NCI-H128 (cell line): Measurements from ENCODE around the gene NGB.

Experiments
- DNase-seq: peaks from one replicate; lab custom pipeline; 2025; ENCODE audit not compliant: unreplicated experiment; lab: John Stamatoyannopoulos, UW

Gene NGB

DNA sequence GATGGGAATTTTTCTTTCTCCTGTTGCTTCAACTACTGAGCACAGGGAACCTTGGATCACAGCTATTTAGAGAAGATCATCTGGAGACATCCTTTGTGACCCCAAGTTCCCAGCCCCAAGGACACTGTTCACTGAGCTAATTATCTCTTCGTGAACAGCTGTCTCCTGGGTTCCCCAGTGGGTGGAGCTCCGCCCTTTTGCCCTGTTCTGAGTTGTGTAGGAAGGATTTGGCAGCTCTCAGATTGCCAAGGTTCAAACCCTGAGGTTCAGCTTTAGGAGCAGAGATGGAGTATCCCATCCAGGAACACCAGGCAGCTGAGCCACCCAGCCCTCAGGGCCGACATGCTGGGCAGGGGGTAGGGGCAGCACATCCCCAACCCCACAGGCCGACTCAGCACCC, 32.0 kb downstream of the NGB start:
- DNase-seq: no peak

DNA sequence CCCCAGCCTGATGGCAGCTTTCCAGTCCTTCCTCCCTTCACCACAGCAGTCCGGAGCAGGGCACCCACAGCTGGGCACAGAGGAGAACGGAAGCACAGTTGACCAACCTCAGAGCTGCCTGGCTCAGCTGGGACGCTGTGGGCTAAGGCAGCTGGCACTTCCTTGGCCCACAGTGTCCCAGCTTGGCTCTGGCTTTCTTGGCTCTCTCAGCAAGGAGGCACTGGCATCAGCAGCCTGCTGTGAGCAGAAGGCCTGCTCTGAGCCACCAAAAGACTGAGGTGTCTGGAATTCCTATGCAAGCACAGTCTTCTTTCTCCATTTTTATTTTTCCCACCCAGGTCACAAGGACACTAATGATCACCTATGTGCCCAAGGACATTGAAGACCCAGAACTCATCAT, 32.6 kb downstream of the NGB start:
- DNase-seq: no peak

DNA sequence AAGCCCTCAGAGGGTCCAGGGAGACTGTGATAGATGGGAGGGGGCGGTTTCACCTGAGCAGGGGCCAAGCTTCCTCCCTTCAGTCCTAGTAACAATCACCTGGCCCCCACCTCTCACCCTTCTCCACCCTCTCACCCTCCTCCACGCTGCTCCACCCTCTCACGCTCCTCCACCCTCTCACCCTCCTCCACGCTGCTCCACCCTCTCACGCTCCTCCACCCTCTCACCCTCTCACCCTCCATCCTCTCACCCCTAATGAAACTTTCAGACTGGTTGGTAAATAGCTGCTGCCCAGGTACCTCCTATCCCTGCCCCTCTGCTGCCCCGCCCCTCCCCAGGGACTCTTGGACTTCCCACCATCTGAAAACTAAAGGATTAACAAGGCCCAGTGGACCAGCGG, 34.2 kb downstream of the NGB start:
- no peak for DNase-seq

DNA sequence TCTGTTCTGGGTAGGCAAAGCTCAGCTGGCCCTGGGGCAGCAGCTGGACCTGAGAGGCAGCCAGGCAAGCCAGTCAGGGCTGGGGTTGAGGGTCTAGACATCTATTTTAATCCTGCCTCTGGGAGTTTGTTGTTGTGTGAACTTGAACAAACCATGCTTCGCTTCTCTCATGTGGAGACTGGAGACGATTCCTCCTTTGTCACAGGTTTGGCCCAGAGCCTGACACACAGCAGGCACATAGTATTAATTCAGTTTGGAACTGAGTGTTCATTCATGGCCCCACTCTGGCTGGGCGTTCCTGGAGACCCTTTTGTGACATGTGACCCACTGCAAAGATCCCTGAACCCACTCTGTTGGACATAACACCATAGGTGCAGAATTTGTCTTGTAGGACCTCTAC, 39.3 kb downstream of the NGB start:
- no peak for DNase-seq

DNA sequence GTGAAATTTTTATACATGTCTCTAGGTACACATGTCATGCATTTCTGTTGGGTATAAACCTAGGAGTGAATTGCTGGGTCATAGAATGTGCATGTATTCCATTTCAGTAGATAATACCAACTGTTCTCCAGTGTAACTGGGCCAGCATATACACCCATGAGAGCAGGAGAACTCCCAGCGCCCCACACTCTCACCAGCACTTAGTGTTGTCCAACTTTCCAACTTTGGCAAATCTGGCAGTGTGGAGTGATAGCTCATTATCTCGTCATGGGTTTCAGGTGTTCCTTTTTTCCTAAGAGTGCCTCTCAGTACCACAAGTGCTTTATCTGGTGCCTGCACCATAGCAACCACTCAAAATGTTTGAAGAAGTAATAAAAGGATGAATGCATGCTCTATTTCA, 40.1 kb downstream of the NGB start:
- no peak for DNase-seq

DNA sequence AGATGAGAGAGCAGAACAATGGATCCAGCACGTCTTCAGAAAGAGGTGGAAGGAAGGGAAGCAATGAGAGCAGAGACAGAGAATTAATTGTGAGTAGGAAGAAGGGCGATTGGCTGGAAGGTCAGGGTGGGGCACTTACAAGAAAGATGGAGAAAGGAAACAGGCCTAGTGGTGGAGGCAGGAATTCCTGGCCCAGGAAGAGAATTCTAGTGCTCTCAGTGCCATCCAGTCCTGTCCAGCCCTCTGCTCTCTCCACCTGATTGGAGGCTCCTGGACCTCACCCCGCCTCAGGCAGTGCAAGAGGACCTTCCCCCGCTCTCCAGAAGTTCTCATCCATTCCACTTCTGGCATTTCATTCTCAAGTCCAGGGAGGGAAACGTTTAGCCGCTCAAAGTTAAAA, 43.0 kb downstream of the NGB start:
- DNase-seq: no peak

DNA sequence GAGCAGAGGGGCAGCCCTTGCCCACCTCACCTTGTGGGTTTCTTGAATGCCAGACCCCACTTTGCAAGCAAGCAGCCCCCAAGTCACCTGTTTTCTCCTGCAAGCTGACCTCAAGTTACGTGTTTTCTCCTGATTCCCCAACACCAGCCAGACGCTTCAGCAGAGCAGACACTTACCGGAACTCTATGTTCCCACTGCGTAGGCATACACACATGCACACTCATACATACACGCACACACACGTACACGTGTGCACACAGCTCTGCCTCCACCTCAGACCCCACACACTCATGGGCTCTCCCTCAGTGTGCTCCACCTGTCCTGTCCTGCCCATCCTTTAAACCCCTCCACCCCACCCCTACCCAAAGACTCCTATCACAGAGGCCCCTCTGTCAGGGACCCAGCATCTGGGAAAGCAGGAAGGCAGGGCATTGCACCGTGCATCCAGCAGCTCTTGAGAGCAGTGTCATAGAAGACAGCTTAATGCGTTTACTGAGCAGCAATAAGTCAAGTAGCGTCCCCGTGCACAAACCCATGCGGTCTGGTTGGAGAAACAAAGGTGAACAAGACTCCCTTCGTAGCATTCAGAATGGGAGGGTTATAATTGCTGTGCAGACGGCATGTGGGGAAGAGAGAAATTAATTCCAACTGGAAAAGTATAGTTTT, 45.0 kb downstream of the NGB start:
- no peak for DNase-seq

DNA sequence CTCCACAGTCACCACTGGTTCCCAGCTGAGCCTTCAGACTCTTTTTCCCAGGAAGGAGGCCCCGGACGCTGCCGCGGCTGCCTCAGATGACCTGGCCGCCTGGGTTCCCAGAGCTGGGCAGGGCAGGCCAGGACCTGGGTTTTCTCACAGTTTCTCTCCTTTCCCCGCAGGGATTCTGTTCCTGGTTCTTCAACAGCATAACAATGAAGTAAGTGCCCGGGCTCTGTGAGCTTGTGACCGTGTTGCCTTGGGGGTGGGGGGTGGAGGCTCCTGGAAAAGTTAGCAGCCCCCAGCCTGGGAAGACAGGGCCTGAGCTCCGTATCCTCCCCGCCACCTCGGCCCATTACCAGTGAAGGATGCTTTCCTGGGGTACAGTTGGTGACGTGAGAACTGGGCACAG, 45.8 kb downstream of the NGB start:
- DNase-seq: no peak

DNA sequence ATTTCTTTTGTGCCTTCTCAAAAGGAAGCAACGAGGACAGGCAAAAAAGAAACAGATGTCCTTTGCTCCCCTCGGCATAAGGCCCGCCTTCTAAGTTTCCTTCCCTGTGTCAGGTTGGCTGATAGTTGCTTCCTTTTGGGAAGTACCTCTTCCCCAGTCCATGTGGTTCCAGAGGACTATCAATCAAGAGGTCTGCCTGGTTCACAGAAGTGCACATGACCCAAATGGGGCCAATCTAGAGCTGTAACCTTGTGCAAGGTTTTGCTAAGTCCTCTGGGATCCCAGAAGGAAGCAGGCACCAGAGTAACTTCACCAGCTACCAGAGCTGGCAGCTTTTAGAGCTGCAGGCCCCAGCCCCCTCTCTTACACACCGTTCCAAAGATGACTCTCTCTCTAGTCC, 46.8 kb downstream of the NGB start:
- no peak for DNase-seq

DNA sequence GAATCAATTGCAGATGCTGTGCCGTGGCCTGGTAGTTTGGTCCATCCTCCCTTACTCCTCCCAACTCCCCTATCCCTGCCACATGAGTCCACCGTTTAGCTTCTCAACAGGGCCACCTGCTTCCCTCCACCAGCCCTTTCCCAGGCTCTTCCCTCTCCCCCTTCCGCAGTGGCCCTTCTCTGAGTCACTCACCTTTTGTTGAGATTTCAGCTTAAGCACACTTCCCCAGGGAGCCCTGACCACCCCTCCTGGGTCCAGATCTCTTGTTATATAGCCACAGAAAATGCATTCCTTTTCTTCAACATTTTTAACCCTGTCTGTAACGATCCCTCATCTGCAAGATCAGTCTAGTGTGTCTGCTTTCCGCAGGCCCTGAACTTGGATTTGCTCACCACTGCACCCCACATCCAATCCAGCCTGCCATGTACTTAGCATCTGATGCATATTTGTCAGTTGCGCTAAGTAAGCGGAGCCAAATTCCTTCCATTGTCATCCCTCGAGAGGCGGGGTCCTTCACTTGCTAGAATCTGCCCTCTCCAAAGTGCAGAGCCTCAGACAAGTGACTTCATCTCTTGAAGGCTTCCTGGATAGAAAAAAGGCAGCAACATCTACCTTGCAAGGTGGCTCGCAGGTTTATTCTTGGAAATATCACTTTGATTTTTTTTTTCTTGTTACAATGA, 48.3 kb downstream of the NGB start:
- no peak for DNase-seq

DNA sequence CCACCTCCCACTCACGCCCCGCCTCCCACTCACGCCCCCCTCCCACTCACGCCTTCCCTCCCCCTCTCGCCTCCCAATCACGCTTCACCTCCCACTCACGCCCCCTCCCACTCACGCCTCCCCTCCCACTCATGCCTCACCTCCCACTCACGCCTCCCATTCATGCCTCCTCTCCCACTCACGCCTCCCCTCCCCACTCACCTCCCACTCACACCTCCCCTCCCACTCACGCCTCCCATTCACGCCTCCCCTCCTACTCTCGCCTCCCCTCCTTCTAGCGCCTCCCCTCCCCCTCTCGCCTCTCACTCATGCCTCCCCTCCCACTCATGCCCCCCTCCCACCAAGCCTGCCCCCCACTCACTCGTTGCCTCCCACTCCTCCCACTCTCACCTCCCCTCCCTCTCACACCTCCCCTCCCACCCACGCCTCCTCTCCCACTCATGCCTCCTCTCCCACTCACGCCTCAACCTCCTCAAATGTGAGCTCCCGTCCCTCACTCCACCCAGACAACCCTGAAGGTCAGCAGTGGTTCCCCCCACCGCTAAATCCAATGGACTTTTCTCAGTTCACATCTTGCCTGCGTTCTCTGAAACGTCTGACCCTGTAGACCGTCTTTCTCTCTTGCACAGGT, 49.6 kb downstream of the NGB start:
- DNase-seq: no peak

DNA sequence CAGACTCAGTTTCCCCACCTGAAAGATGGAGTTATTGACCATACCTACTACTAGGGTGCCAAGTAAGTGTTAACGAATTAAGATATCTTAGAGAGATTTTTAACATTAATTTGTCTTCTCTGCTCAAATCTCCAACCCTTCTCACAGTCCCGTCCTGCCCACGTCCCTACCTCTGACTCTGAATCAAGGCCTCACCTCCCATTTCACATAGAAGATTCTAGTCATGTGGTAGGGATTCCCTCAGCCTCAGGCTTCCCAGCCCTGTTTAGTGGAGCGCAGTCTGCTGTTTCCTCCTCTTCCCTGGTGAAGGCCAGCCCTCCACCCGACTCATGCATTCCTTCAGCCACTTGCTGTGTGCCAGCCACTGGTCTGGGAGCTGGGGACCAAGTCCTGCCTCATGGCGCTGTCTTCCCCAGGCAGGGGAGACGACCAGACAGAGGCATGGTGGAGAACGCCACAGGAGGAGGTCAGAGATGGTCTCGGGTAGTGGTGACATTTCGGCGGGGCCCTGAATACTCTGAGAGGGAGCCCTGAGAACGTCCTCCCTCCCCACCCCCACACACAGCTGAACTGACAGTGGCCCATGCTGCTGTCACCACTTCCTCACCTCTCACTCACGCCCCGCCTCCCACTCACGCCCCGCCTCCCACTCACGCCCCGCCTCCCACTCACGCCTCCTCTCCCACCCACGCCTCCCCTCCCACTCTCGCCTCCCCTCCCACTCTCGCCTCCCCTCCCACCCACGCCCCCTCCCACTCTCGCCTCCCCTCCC, 50.6 kb downstream of the NGB start:
- DNase-seq: no peak

DNA sequence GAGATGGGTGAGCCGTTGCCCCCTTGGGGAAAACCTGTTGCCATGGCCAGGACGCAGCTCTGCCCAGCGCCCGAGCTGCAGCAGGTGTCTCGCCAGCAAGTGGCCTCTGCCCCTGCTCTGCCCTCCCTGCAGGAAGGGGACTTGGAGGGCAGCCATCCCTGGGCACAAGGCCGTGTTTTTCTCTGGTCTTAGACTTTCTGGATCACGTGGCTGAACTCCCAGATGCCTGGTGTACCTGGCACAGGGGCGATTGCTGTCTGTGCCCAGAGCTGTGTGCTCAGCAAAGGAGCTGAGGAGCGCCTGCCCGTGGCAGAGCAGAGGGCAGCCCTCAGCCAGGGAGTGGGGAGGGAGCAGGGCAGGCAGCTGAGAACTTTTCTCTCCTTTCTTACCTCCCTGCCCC, 51.4 kb downstream of the NGB start:
- no peak for DNase-seq

DNA sequence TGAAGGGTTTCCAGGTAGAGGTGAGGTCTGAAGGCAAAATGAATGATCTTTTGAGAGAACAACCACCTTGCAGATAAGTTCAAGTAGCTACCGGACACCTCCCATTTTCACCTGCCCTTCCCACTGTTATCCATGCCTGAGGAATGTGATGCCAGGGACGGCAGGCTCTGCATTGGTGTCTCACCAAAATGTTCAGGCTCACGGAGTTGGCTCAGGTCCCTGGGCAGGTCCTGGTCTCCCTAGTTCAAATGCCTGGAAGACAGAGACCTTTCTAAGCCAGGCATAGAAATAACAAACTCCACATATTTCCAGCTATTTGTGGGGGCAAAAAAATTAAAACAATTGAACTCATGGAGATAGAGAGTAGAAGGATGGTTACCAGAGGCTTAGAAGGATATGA, 53.5 kb downstream of the NGB start:
- no peak for DNase-seq
